Subcutaneous adipose tissue (tissue), 4 donors: Measurements from ENCODE around the gene ZSCAN2. TPM values are rescaled to one million over a fixed set of nuclear protein-coding genes. Genes with fewer than 3 reads are reported as not detected.

Experiments used
- total RNA-seq, 4 donors: library from RNA; depleted of rRNA; stranded (reverse); fragments of >200 nt; gene quantifications; one replicate each; pipeline ENCODE4 v1.1.0, GENCODE V29; 2016
- TF ChIP-seq, protein P1 (sequence below): fragments of 450-650 bp; IDR thresholded peaks from one replicate; pipeline ENCODE4 v1.5.1; 2016; ENCODE audit warnings: low read depth, mild to moderate bottlenecking, control low read depth, antibody characterized with exemption, moderate library complexity

The ZSCAN2 gene
- total RNA-seq, 4 donors from 2014 or later, result 7.8 to 26.0 (median 10.2) TPM

DNA sequence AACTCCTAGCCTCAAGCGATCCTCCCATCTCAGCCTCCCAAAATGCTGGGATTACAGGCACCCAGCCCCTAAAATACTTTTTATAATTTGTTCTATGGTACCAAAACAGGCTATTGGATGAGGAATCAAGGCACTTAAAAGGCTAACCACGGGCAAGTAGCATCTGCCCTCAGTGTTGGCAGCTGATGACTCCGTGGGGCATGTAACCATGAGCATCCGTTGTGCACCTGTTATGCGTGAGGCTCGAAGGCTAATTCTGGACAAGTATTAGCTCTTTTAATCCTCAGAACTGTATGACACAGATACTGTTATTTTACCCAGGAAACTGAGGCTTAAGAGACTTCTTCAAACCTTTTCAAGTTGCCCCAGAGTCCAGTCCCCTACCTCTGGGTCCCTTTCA is 43.0 kb downstream of the ZSCAN2 start:
- TF ChIP-seq, protein P1, sequence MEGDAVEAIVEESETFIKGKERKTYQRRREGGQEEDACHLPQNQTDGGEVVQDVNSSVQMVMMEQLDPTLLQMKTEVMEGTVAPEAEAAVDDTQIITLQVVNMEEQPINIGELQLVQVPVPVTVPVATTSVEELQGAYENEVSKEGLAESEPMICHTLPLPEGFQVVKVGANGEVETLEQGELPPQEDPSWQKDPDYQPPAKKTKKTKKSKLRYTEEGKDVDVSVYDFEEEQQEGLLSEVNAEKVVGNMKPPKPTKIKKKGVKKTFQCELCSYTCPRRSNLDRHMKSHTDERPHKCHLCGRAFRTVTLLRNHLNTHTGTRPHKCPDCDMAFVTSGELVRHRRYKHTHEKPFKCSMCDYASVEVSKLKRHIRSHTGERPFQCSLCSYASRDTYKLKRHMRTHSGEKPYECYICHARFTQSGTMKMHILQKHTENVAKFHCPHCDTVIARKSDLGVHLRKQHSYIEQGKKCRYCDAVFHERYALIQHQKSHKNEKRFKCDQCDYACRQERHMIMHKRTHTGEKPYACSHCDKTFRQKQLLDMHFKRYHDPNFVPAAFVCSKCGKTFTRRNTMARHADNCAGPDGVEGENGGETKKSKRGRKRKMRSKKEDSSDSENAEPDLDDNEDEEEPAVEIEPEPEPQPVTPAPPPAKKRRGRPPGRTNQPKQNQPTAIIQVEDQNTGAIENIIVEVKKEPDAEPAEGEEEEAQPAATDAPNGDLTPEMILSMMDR, result no peak

DNA sequence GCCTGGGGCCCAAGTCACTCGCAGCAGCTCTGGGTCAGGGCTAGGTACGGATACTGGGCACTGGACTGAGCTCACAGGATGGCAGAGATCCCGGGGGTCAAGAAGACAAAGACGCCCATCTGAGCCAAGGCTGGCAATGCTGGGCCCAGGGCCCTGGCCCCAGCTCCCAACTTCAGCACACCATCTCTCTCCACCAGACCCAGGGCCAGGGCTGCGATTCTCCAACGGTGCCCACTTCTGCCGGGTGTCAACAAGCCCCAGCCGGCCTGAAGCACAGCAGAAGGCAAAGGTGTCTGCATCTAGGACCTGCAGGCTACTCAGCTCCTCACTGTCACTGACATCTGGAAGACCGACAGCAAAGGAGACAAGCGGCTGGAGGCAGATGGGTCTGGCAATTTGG is 44.7 kb downstream of the ZSCAN2 start:
- TF ChIP-seq, protein P1, result no peak

DNA sequence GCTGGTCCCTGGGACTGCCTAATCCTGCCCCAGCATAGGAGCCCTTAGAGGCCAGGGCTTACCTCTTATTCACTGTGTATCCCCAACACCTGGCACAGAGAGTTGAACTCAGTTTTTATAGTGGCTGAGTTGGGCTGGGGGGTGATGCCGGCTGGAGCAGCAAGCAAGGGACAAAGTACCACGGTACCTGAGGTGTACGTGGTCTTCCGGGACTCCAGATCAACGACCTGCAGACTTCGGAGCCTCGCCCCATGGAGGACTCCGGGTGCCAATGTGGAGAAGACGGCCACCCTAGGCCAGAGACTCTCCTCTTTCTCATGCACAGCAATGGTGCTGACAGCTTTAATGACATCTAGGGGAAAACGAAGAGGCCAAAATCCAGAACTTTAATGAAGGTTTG is 45.2 kb downstream of the ZSCAN2 start:
- TF ChIP-seq, protein P1, result no peak

DNA sequence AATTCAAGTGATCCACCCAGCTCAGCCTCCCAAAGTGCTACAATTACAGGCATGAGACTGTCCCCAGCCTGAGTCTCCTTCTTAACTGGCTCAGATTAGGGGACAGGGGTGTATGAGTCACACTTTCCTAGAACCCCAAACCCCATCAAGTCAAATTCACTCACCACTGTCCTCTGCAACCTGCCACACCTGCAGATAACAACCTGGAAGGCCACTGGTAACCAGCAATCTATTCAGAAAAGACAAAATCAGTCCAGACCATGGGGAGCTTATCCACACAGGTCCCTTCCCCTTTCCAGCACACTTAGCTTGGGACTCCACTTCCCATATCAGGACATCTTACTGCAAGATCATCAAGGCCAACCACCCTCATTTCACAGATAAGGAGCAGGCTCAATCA is 46.9 kb downstream of the ZSCAN2 start:
- TF ChIP-seq, protein P1, result no peak

DNA sequence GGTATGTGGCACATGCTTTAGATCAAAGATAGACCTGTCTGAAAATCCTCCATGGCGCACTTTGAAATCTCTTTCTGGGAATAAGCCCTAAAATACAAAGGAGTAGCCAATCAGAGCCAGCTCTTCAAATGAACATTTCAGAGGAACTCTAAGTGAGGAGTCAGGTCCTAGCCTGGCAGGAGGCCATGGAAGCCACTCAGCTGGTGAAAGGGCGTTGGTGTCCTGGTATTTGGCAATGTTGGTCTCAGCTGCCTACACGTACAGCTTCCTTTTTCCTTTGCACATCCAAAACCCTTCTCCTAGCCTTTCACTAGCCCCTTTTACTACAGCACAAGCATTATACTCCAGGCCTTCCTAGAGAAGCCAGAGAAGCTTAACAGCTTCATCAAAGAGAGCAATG is 47.7 kb downstream of the ZSCAN2 start:
- TF ChIP-seq, protein P1, result no peak

DNA sequence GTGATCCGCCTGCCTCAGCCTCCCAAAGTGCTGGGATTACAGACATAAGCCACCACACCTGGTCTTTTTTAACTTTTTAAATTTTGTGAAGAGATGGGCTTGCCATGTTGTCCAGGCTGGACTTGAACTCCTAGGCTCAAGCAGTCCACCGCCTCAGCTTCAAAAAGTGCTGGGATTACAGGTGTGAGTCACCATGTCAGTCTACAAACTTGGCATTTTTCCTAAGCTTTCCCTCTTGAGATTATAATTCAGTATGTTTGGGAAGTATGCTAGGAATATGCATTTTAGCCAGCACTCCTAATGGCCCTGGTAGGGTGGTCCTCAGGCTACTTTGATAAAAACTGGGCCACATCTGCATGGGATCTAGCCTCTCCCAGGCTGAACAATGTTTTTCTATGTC is 48.9 kb downstream of the ZSCAN2 start:
- TF ChIP-seq, protein P1, result no peak

DNA sequence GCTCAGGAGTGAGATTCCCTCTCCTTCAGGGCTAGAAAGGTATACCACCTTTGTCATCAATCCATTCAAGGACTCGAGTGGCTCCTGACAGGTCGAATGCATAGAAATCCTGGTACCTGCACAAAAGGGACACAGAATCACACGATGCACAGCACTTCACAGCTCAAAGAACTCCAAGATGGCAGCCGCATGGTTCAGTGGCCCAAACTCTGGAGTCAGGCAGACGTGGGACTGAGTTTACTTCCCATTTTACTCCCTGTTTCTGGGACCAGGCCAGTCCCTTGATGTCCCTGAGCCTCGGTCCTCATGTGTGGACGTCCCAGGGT is 52.7 kb downstream of the ZSCAN2 start:
- TF ChIP-seq, protein P1, result no peak
